Measurements from ENCODE around the gene PKD2L1. TPM values are rescaled to one million over a fixed set of nuclear protein-coding genes. Genes with fewer than 3 reads are reported as not detected.

The PKD2L1 gene
- total and polyA plus RNA-seq, 9 of the 15 experiments (the other 6 are each of a cell fraction or from before 2014, with no cell fraction given) = not detected

- 0 out of 6 replicates have a peak, but pooled peaks of 1 of the 3 experiments have one; percentile 8 for TF ChIP-seq ZBTB11 (CRISPR knock-in tag; IDR thresholded peaks at IDR 0.05)
- peak; percentile 41; the same call in 1 of the 2 replicates for TF ChIP-seq ZNF407 (IDR thresholded peaks at IDR 0.05; ENCODE audit: low read depth)
- TF ChIP-seq MXI1 (IDR thresholded peaks at IDR 0.05; ENCODE audit: low read depth, low read length) = 0 out of 2 replicates have a peak, but pooled peaks have one; percentile 47
- TF ChIP-seq NKRF (IDR thresholded peaks at IDR 0.05; ENCODE audit: borderline replicate concordance) = peak; percentile 74; the same call in 1 of the 2 replicates
- TF ChIP-seq MNT (conservative IDR thresholded peaks at IDR 0.05) = peak; percentile 69 to 80; a peak in 3 of 4 replicates
- no peak for TF ChIP-seq TEAD4 (IDR thresholded peaks at IDR 0.05; ENCODE audit: low read length)
- TF ChIP-seq TEAD4 (CRISPR knock-in tag; IDR thresholded peaks at IDR 0.05; ENCODE audit: borderline replicate concordance) = no peak
- 0 out of 4 replicates have a peak, but pooled peaks of 1 of the 2 experiments have one; percentile 1 for TF ChIP-seq MLLT1 (IDR thresholded peaks at IDR 0.05)
Measured at GRCh38 chr10:100347568-100348195, 17.7 kb upstream of the PKD2L1 start (continued).
